IMR-90 (cell line): ENCODE data around the gene CDC5L. TPM values are rescaled to one million over a fixed set of nuclear protein-coding genes. Genes with fewer than 3 reads are reported as not detected.
A peak's percentile ranks its signal among the peaks of the same experiment; 100 is the strongest.

Source experiments
- ATAC-seq: fragments of 200-7000 bp; cut with Tn5 transposase; 2 replicates; pipeline ENCODE4 v1.9.1; 2020; ENCODE audit warnings: low read depth, mild to moderate bottlenecking, moderate library complexity
- BruUV-seq: library from RNA; stranded (reverse); fragments of 400-500 nt; replicated peaks from 2 replicates; lab custom pipeline; 2021; lab: Mats Ljungman, UMichigan
- CTCF ChIA-PET: fragments of 300-600 bp; formaldehyde crosslinking; extraction: SDS; loops from one replicate; lab custom pipeline; 2021; ENCODE audit warnings: antibody characterized with exemption; lab: Yijun Ruan, JAX
- POLR2A ChIA-PET: fragments of 300-600 bp; sonication (Branson Sonifier 250); formaldehyde crosslinking; loops from one replicate; lab custom pipeline; 2022; ENCODE audit warnings: antibody characterized with exemption; ENCODE audit not compliant: unreplicated experiment; lab: Charles Lee
- DNase-seq: peaks from one replicate; pipeline ENCODE4 v3.0.0; 2013
- H2AFZ ChIP-seq: replicated peaks from 2 replicates; pipeline ENCODE3; 2013; ENCODE audit warnings: low read length, mild to moderate bottlenecking; ENCODE audit not compliant: poor library complexity
- H2AK5ac ChIP-seq: 2 replicates; pipeline ENCODE4 v1.6.1; 2013; ENCODE audit warnings: low read depth, low read length, inconsistent platforms
- H2AK9ac ChIP-seq: replicated peaks from 2 replicates; pipeline ENCODE3; 2013; ENCODE audit warnings: mild to moderate bottlenecking, low read depth, low read length, moderate library complexity; ENCODE audit not compliant: poor library complexity
- H2BK120ac ChIP-seq: 2 replicates; pipeline ENCODE4 v1.6.1; 2013; ENCODE audit warnings: low read depth, low read length, inconsistent platforms
- H2BK15ac ChIP-seq: 3 replicates; pipeline ENCODE4 v1.6.1; 2013; ENCODE audit warnings: low read depth, low read length, inconsistent platforms
- H2BK20ac ChIP-seq: 2 replicates; pipeline ENCODE4 v1.6.1; 2013; ENCODE audit warnings: low read depth, mild to moderate bottlenecking, inconsistent platforms, low read length, moderate library complexity
- H2BK5ac ChIP-seq: 2 replicates; pipeline ENCODE4 v1.6.1; 2013; ENCODE audit warnings: mild to moderate bottlenecking, low read depth, low read length, inconsistent platforms; ENCODE audit not compliant: poor library complexity, severe bottlenecking
- H3K14ac ChIP-seq: replicated peaks from 2 replicates; pipeline ENCODE4 v1.6.1; 2013; ENCODE audit warnings: low read depth, low read length, inconsistent platforms
- H3K18ac ChIP-seq: 2 replicates; pipeline ENCODE4 v1.6.1; 2013; ENCODE audit warnings: low read depth, low read length, control low read depth
- H3K23ac ChIP-seq: 2 replicates; pipeline ENCODE4 v1.6.1; 2013; ENCODE audit warnings: low read depth, low read length, inconsistent platforms
- H3K27ac ChIP-seq: 2 replicates; pipeline ENCODE4 v1.5.1; 2013; ENCODE audit warnings: mild to moderate bottlenecking, control low read depth, low read length; ENCODE audit not compliant: insufficient read depth
- H3K27me3 ChIP-seq: 2 replicates; pipeline ENCODE4 v1.6.1; 2013; ENCODE audit warnings: low read length; ENCODE audit not compliant: control insufficient read depth, insufficient read depth
- H3K36me3 ChIP-seq: 2 replicates; pipeline ENCODE4 v1.6.1; 2013; ENCODE audit warnings: low read length, mixed read lengths; ENCODE audit not compliant: control insufficient read depth, insufficient read depth
- H3K4ac ChIP-seq: 2 replicates; pipeline ENCODE4 v1.6.1; 2013; ENCODE audit warnings: low read depth, low read length, inconsistent platforms
- H3K4me1 ChIP-seq: 2 replicates; pipeline ENCODE4 v1.6.1; 2013; ENCODE audit warnings: low read length, mixed read lengths; ENCODE audit not compliant: control insufficient read depth, insufficient read depth
- H3K4me2 ChIP-seq: 2 replicates; pipeline ENCODE4 v1.6.1; 2013; ENCODE audit warnings: low read depth, mild to moderate bottlenecking, control low read depth, low read length, moderate library complexity
- H3K4me3 ChIP-seq: 2 replicates; pipeline ENCODE4 v1.5.1; 2013; ENCODE audit warnings: low read depth, mild to moderate bottlenecking, control low read depth, low read length, moderate library complexity; ENCODE audit not compliant: insufficient read depth
- H3K56ac ChIP-seq: 2 replicates; pipeline ENCODE4 v1.6.1; 2013; ENCODE audit warnings: low read length, inconsistent platforms; ENCODE audit not compliant: insufficient read depth; ENCODE audit errors: extremely low read depth
- H3K79me1 ChIP-seq, 2 experiments: 2 replicates each; pipeline ENCODE4 v1.6.1; 2013; ENCODE audit warnings: low read length in 2 of 2, inconsistent platforms in 1 of 2, low read depth in 1 of 2
- H3K9ac ChIP-seq: 2 replicates; pipeline ENCODE4 v1.6.1; 2013; ENCODE audit warnings: low read depth, low read length, control low read depth
- H3K9me1 ChIP-seq: 2 replicates; pipeline ENCODE4 v1.6.1; 2013; ENCODE audit warnings: low read length, inconsistent platforms; ENCODE audit not compliant: insufficient read depth
- H3K9me3 ChIP-seq: 2 replicates; pipeline ENCODE4 v1.6.1; 2013; ENCODE audit warnings: low read length; ENCODE audit not compliant: control insufficient read depth, insufficient read depth
- H4K20me1 ChIP-seq: 2 replicates; pipeline ENCODE4 v1.6.1; 2013; ENCODE audit warnings: low read length, inconsistent platforms; ENCODE audit not compliant: insufficient read depth
- H4K5ac ChIP-seq: 2 replicates; pipeline ENCODE4 v1.6.1; 2013; ENCODE audit warnings: mild to moderate bottlenecking, low read depth, low read length, control low read depth
- H4K8ac ChIP-seq, 2 experiments: 2 replicates each; pipeline ENCODE4 v1.6.1; 2013; ENCODE audit warnings: low read depth in 2 of 2, low read length in 2 of 2, control low read depth in 1 of 2, inconsistent platforms in 1 of 2
- H4K91ac ChIP-seq: 2 replicates; pipeline ENCODE4 v1.6.1; 2013; ENCODE audit warnings: low read depth, low read length, inconsistent platforms; ENCODE audit not compliant: insufficient read depth
- NFE2L2 ChIP-seq: fragments of 150-350 bp; IDR thresholded peaks from 2 replicates; pipeline ENCODE4 v1.6.1; 2016; ENCODE audit warnings: low read depth, mild to moderate bottlenecking, low read length
- WGBS, 2 experiments: methylation state at CpG; one replicate each; pipeline versions ENCODE4 v1.1.5 to v1.1.7; 2013; ENCODE audit warnings: missing lambda C conversion rate in 2 of 2; ENCODE audit not compliant: insufficient read length in 1 of 2; ENCODE audit errors: extremely low coverage in 2 of 2; 5-methylcytosine and 5-hydroxymethylcytosine counted together
- dilution Hi-C: fragments of 300-500 bp; cut with HindIII; formaldehyde crosslinking; loops from one replicate; pipeline ENCODE4 v1.14.3; 2018; ENCODE audit warnings: low sequenced_read_pairs; ENCODE audit not compliant: unreplicated experiment
- in situ Hi-C: fragments of 300-500 bp; cut with MboI; formaldehyde crosslinking; loops from 3 replicates; pipeline ENCODE4 v1.14.3; 2019; ENCODE audit warnings: low sequenced_read_pairs, inconsistent platforms, mixed read lengths
- intact Hi-C: fragments of 100-400 bp; cut with micrococcal nuclease; formaldehyde crosslinking; loops from 2 replicates; pipeline ENCODE4 v1.10.0; 2022
- polyA plus RNA-seq, 3 experiments: library from polyadenylated mRNA; depleted of rRNA; stranded (reverse); fragments of >200 nt; gene quantifications; 2 replicates each; pipeline ENCODE4 v1.2.3, GENCODE V29; 2012; ENCODE audit warnings: low replicate concordance in 1 of 3
- total RNA-seq: library from RNA; depleted of rRNA; stranded (reverse); fragments of >200 nt; gene quantifications from 2 replicates; pipeline ENCODE4 v1.2.3, GENCODE V29; 2012

CDC5L gene
- total and polyA plus RNA-seq, 2 of the 4 experiments (the other 2 are of a cell fraction): 9.9 to 17.7 TPM

DNA sequence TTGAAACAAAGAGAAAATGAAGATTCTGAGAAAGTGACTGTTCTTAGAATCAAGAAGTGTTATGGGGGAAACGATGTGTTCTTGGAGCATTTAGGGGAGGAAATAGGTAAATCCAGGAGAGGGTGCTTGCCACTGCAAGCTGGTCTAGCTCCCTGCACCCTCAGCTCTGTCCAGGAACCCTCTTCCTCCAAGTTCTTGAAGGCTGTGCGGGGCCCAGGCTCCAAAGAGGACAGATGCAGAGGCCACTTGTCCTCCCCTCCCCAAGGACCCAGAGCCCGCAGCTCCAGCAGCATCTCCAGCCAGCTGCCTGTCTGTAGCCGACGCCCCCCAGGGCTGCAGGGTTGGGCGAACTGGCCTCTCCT, 87.9 kb downstream of the CDC5L start:
- H3K27ac ChIP-seq: no peak overlapping the region
- no peak overlapping the region for H4K91ac ChIP-seq
- no peaks in the 10 kb centered on the region for H3K9me1 ChIP-seq
- H3K56ac ChIP-seq: no peak overlapping the region
- CTCF ChIA-PET: interaction anchor here (0.6 to 1.7 kb wide), 33 partner anchors 9 to 1471 kb away, joined by 3 to 21 read pairs (median 5); partner anchors contain the start of gene SUPT3H
- WGBS, 2 experiments: 0% methylated on average over 4 of the region's 6 CpGs; no CpG with 5 or more reads in 1 of the 2 experiments
- H3K4me2 ChIP-seq: no peak overlapping the region
- no peak overlapping the region for H4K8ac ChIP-seq
- H2AK5ac ChIP-seq: no peak overlapping the region
- no TSS peak for BruUV-seq
- H2BK5ac ChIP-seq: no peak overlapping the region
- no peaks in the 10 kb centered on the region for H4K20me1 ChIP-seq
- H3K4ac ChIP-seq: no peak overlapping the region
- DNase-seq (no peak), ATAC-seq (peak; percentile 35; the same call in 1 of the 2 replicates)
- no peak overlapping the region for H3K23ac ChIP-seq
- no peak for TF ChIP-seq NFE2L2
- H3K4me3 ChIP-seq: no peak overlapping the region
- no peak overlapping the region for H2BK20ac ChIP-seq
- no peaks in the 10 kb centered on the region for H3K9me3 ChIP-seq
- H3K18ac ChIP-seq: no peak overlapping the region
- H3K4me1 ChIP-seq: peaks cover 2% of the 10 kb centered on the region; the same call in 1 of the 2 replicates
- intact Hi-C loops (loop anchor here (1.0 to 5.0 kb wide), 8 partner anchors 44 to 1449 kb away; partner anchors contain the start of gene SUPT3H), in situ Hi-C loops (loop anchor here (10.0 to 25.0 kb wide), 2 partner anchors 169 to 1237 kb away; no protein-coding TSS in a partner anchor), dilution Hi-C loops (no loop called here)
- H2AFZ ChIP-seq: peak overlapping the region; percentile 77
- no peak overlapping the region for H2BK120ac ChIP-seq
- H3K27me3 ChIP-seq: peaks cover 36% of the 10 kb centered on the region
- no peak overlapping the region for H2BK15ac ChIP-seq
- H3K9ac ChIP-seq: no peak overlapping the region
- peak overlapping the region; percentile 37 for H2AK9ac ChIP-seq
- H4K5ac ChIP-seq: no peak overlapping the region
- H3K36me3 ChIP-seq: no peaks in the 10 kb centered on the region
- no peaks in the 10 kb centered on the region for H3K79me1 ChIP-seq
- POLR2A ChIA-PET: interaction anchor here (0.6 kb wide), 1 partner anchor 131 kb away, joined by 3 read pairs; no protein-coding TSS in a partner anchor
- H3K14ac ChIP-seq: no peak overlapping the region
